ENCODE results near the gene MAP1S. TPM values are rescaled to one million over a fixed set of nuclear protein-coding genes. Genes with fewer than 3 reads are reported as not detected.

MAP1S gene
- 10 to 100 TPM; 18.0 to 26.4 (median 21.9) TPM for polyA plus RNA-seq
- long read RNA-seq, donor 1, result 0 reads
- long read RNA-seq, donor 2, partial matches to known transcripts, result 0 of 3 reads
- long read RNA-seq, donor 2, other reads (novel, unspliced or antisense), result 0 of 3 reads
- long read RNA-seq, donor 3, partial matches to known transcripts, result 0 of 1 reads
- long read RNA-seq, donor 3, other reads (novel, unspliced or antisense), result 0 of 1 reads
- long read RNA-seq, donor 4, partial matches to known transcripts, result 0 of 1 reads
- long read RNA-seq, donor 4, other reads (novel, unspliced or antisense), result 0 of 1 reads
- long read RNA-seq, donor 5, result 0 reads
- long read RNA-seq, donor 6, partial matches to known transcripts, result 0 of 3 reads
- long read RNA-seq, donor 6, other reads (novel, unspliced or antisense), result 0 of 3 reads
- long read RNA-seq, donor 7, transcript MAP1S-201 (7 exons, 3,419 nt), result major isoform, 6 of 26 reads
- long read RNA-seq, donor 7, partial matches to known transcripts, result 17 of 26 reads
- long read RNA-seq, donor 7, other reads (novel, unspliced or antisense), result 0 of 26 reads
- long read RNA-seq, donor 8, result 0 reads
- long read RNA-seq, donor 9, result 0 reads
- long read RNA-seq, donor 10, partial matches to known transcripts, result 7 of 8 reads
- long read RNA-seq, donor 10, other reads (novel, unspliced or antisense), result 0 of 8 reads

GRCh38 chr19:17718947-17719711 is at the start of gene MAP1S:
TSS of gene MAP1S (plus strand) at chr19:17719480. CDS start at chr19:17719503, 23 bp downstream.
- H3K4me1 ChIP-seq (ENCODE audit: control insufficient read depth in 3 of 3, insufficient read depth in 2 of 3, low read depth in 1 of 3, low read length in 2 of 3), result peaks cover 7 to 8% (median 7%) of the 10 kb centered on the region in 3 donors
- no peaks in the 10 kb centered on the region for H3K27me3 ChIP-seq (ENCODE audit: control insufficient read depth in 3 of 3, insufficient read depth in 3 of 3, low read length in 3 of 3)
- peak; percentile 47 to 80 for DNase-seq
- WGBS, 3 donors, result 2 to 3% (median 2%) methylated on average over 24 to 53 of the region's 53 CpGs
- H3K9me3 ChIP-seq (ENCODE audit: control insufficient read depth in 2 of 2, insufficient read depth in 1 of 2, low read depth in 1 of 2, low read length in 1 of 2), result no peaks in the 10 kb centered on the region
- H3K27ac ChIP-seq (ENCODE audit: low read depth in 1 of 3, low read length in 2 of 3), result peak within 1 kb of the TSS in 2 of 3 donors; percentile 42 to 84
- H3K4me3 ChIP-seq (ENCODE audit: low read depth in 1 of 3, low read length in 3 of 3), result peak within 1 kb of the TSS; percentile 86 to 99 (median 88)
- peaks cover 0 to 29% (median 1%) of the 10 kb centered on the region in 3 donors for H3K36me3 ChIP-seq (ENCODE audit: control insufficient read depth in 3 of 3, insufficient read depth in 2 of 3, low read depth in 1 of 3, low read length in 3 of 3)
- no peak for FAIRE-seq

GRCh38 chr19:17671906-17672305 is 47.4 kb upstream of the MAP1S start:
- no peaks in the 10 kb centered on the region for H3K4me1 ChIP-seq (ENCODE audit: control insufficient read depth in 3 of 3, insufficient read depth in 2 of 3, low read depth in 1 of 3, low read length in 2 of 3)
- no peaks in the 10 kb centered on the region for H3K36me3 ChIP-seq (ENCODE audit: control insufficient read depth in 3 of 3, insufficient read depth in 2 of 3, low read depth in 1 of 3, low read length in 3 of 3)
- H3K27me3 ChIP-seq (ENCODE audit: control insufficient read depth in 3 of 3, insufficient read depth in 3 of 3, low read length in 3 of 3), result no peaks in the 10 kb centered on the region
- no peak overlapping the region for H3K4me3 ChIP-seq (ENCODE audit: low read depth in 1 of 3, low read length in 3 of 3)
- H3K27ac ChIP-seq (ENCODE audit: low read depth in 1 of 3, low read length in 2 of 3), result no peak overlapping the region
- H3K9me3 ChIP-seq (ENCODE audit: control insufficient read depth in 2 of 2, insufficient read depth in 1 of 2, low read depth in 1 of 2, low read length in 1 of 2), result no peaks in the 10 kb centered on the region
- FAIRE-seq (no peak), DNase-seq (peak in 1 of 2 donors; percentile 16)
- 74 to 77% (median 76%) methylated on average over 2 of the region's 2 CpGs for WGBS, 3 donors

- 69 to 72% (median 69%) methylated on average over 19 of the region's 19 CpGs for WGBS, 3 donors
- no peaks in the 10 kb centered on the region for H3K4me1 ChIP-seq (ENCODE audit: control insufficient read depth in 3 of 3, insufficient read depth in 2 of 3, low read depth in 1 of 3, low read length in 2 of 3)
Measured at GRCh38 chr19:17673937-17674799, 45.1 kb upstream of the MAP1S start.

DNA sequence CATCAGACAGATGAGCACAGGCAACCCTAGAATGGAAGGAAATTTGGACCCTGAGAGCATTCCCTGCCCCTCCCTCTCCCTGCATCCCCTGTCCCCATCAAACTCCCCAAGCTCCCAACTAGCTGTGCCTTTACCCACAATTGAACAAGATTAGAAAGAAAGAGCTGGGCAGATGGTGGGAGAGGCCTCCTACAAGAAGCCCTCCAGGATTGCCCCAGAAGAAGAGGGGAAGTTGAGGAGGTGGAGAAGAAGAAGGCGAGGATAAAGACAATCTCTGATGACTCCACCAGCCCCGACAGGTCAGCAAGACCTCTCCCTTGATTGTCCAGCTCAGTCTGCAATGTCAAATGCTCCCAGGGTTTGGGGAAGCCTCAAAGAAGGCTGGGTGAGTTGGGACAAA is 43.0 kb upstream of the MAP1S start:
- Histone ChIP-seq H3K4me1 (ENCODE audit: control insufficient read depth in 3 of 3, insufficient read depth in 2 of 3, low read depth in 1 of 3, low read length in 2 of 3) (no peaks in the 10 kb centered on the region), H3K27me3 (ENCODE audit: control insufficient read depth in 3 of 3, insufficient read depth in 3 of 3, low read length in 3 of 3) (peaks cover 0 to 19% (median 3%) of the 10 kb centered on the region in 3 donors), H3K27ac (ENCODE audit: low read depth in 1 of 3, low read length in 2 of 3) (no peak overlapping the region), H3K4me3 (ENCODE audit: low read depth in 1 of 3, low read length in 3 of 3) (no peak overlapping the region), H3K9me3 (ENCODE audit: control insufficient read depth in 2 of 2, insufficient read depth in 1 of 2, low read depth in 1 of 2, low read length in 1 of 2) (no peaks in the 10 kb centered on the region), H3K36me3 (ENCODE audit: control insufficient read depth in 3 of 3, insufficient read depth in 2 of 3, low read depth in 1 of 3, low read length in 3 of 3) (no peaks in the 10 kb centered on the region)
- WGBS, 3 donors, result 41 to 65% (median 46%) methylated on average over 2 of the region's 2 CpGs
- FAIRE-seq (no peak), DNase-seq (no peak)

More at GRCh38 chr19:17673937-17674799, 45.1 kb upstream of the MAP1S start:
- FAIRE-seq (no peak), DNase-seq (no peak)
- Histone ChIP-seq H3K36me3 (ENCODE audit: control insufficient read depth in 3 of 3, insufficient read depth in 2 of 3, low read depth in 1 of 3, low read length in 3 of 3) (no peaks in the 10 kb centered on the region), H3K4me3 (ENCODE audit: low read depth in 1 of 3, low read length in 3 of 3) (no peak overlapping the region), H3K9me3 (ENCODE audit: control insufficient read depth in 2 of 2, insufficient read depth in 1 of 2, low read depth in 1 of 2, low read length in 1 of 2) (no peaks in the 10 kb centered on the region), H3K27me3 (ENCODE audit: control insufficient read depth in 3 of 3, insufficient read depth in 3 of 3, low read length in 3 of 3) (no peaks in the 10 kb centered on the region), H3K27ac (ENCODE audit: low read depth in 1 of 3, low read length in 2 of 3) (no peak overlapping the region)

DNA sequence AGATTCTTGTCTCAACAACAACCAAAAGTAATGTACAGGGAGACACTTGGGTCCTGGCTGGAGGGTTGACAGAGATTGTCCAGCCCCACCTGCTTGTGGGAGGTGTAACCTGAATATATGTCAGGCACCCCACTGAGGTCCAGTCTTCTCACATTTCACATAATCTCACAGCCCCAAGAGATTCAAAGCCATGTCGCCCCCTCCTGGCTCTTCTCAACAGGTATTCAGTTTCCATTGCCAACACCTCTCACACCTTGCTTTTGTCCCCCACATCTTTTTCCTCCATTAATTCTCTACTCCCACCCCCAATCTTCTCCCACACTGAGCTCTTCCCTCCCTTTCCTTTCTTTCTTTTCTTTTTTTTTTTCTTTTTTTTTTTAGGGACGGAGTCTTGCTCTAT is 42.3 kb upstream of the MAP1S start:
- FAIRE-seq, result no peak
- Histone ChIP-seq H3K4me1 (ENCODE audit: control insufficient read depth in 3 of 3, insufficient read depth in 2 of 3, low read depth in 1 of 3, low read length in 2 of 3) (no peaks in the 10 kb centered on the region), H3K36me3 (ENCODE audit: control insufficient read depth in 3 of 3, insufficient read depth in 2 of 3, low read depth in 1 of 3, low read length in 3 of 3) (no peaks in the 10 kb centered on the region), H3K27ac (ENCODE audit: low read depth in 1 of 3, low read length in 2 of 3) (no peak overlapping the region), H3K4me3 (ENCODE audit: low read depth in 1 of 3, low read length in 3 of 3) (no peak overlapping the region), H3K27me3 (ENCODE audit: control insufficient read depth in 3 of 3, insufficient read depth in 3 of 3, low read length in 3 of 3) (peaks cover 0 to 22% (median 3%) of the 10 kb centered on the region in 3 donors), H3K9me3 (ENCODE audit: control insufficient read depth in 2 of 2, insufficient read depth in 1 of 2, low read depth in 1 of 2, low read length in 1 of 2) (no peaks in the 10 kb centered on the region)
- DNase-seq, result no peak
- 57 to 82% (median 67%) methylated on average over 2 of the region's 2 CpGs for WGBS, 3 donors

- no peak for DNase-seq
- WGBS, 3 donors, result 62 to 79% (median 68%) methylated on average over 4 of the region's 4 CpGs
- Histone ChIP-seq H3K4me3 (ENCODE audit: low read depth in 1 of 3, low read length in 3 of 3) (no peak overlapping the region), H3K9me3 (ENCODE audit: control insufficient read depth in 2 of 2, insufficient read depth in 1 of 2, low read depth in 1 of 2, low read length in 1 of 2) (no peaks in the 10 kb centered on the region), H3K27me3 (ENCODE audit: control insufficient read depth in 3 of 3, insufficient read depth in 3 of 3, low read length in 3 of 3) (peaks cover 0 to 22% (median 3%) of the 10 kb centered on the region in 3 donors), H3K27ac (ENCODE audit: low read depth in 1 of 3, low read length in 2 of 3) (no peak overlapping the region), H3K4me1 (ENCODE audit: control insufficient read depth in 3 of 3, insufficient read depth in 2 of 3, low read depth in 1 of 3, low read length in 2 of 3) (no peaks in the 10 kb centered on the region), H3K36me3 (ENCODE audit: control insufficient read depth in 3 of 3, insufficient read depth in 2 of 3, low read depth in 1 of 3, low read length in 3 of 3) (no peaks in the 10 kb centered on the region)
- FAIRE-seq, result no peak
Measured at GRCh38 chr19:17678836-17679235, 40.4 kb upstream of the MAP1S start.

DNA sequence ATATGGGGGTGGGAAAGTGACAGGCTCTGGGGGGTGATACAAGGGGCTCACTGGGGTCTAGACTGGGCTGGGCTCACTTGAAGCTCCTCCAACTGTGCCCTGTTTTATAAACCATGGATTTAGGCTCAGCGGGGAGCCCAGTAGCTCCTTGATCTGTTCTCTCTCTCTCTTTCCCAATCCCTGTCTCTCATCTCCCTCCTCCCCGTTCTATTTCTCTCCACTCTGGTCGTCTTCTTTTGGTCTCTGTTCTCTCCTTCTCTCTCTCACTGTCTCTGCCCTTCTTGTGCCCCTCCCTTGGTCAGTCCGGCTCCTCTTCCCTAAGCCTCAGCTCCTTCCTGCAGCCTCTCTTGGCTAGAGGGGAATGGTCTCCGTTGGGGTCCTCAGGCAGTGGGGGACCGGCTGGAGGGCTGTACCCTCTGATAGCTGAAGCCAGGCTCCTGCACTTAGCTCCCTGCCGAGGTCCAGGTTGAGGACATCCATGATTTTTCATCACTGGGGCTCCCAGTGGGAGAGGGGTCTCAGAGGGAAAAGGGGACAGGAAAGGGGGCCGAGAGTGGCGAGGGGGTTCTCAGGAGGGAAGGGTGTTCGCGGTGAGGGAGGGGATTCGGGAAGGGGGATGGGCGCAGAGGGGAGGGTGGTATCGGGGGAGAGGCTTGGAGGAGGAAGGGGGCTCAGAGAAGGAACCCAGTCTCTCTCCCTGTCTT is 39.6 kb upstream of the MAP1S start:
- 8 to 15% (median 14%) methylated on average over 10 to 14 of the region's 14 CpGs for WGBS, 3 donors
- H3K4me1 ChIP-seq (ENCODE audit: control insufficient read depth in 3 of 3, insufficient read depth in 2 of 3, low read depth in 1 of 3, low read length in 2 of 3), result no peaks in the 10 kb centered on the region
- FAIRE-seq (no peak), DNase-seq (no peak)
- peak overlapping the region in 1 of 3 donors; percentile 31 for H3K27ac ChIP-seq (ENCODE audit: low read depth in 1 of 3, low read length in 2 of 3)
- H3K36me3 ChIP-seq (ENCODE audit: control insufficient read depth in 3 of 3, insufficient read depth in 2 of 3, low read depth in 1 of 3, low read length in 3 of 3), result no peaks in the 10 kb centered on the region
- H3K9me3 ChIP-seq (ENCODE audit: control insufficient read depth in 2 of 2, insufficient read depth in 1 of 2, low read depth in 1 of 2, low read length in 1 of 2), result no peaks in the 10 kb centered on the region
- no peak overlapping the region for H3K4me3 ChIP-seq (ENCODE audit: low read depth in 1 of 3, low read length in 3 of 3)
- peaks cover 0 to 28% (median 3%) of the 10 kb centered on the region in 3 donors for H3K27me3 ChIP-seq (ENCODE audit: control insufficient read depth in 3 of 3, insufficient read depth in 3 of 3, low read length in 3 of 3)
